Activated CD8-positive, alpha-beta T cell treated with anti-CD3 and anti-CD28 coated beads for 36 hours (primary cell): Measurements from ENCODE around the gene RABGAP1L. TPM values are rescaled to one million over a fixed set of nuclear protein-coding genes. Genes with fewer than 3 reads are reported as not detected.
A peak's percentile ranks its signal among the peaks of the same experiment; 100 is the strongest.

Source experiments
- ATAC-seq: fragments of 200-7000 bp; cut with Tn5 transposase; one replicate; pipeline ENCODE4 v1.10.0; 2021; ENCODE audit warnings: mild to moderate bottlenecking, moderate library complexity
- CTCF ChIA-PET: fragments of 350-600 bp; sonication (Branson Sonifier 250); formaldehyde crosslinking; loops from one replicate; lab custom pipeline; 2021; ENCODE audit warnings: antibody characterized with exemption; lab: Charles Lee
- POLR2A ChIA-PET: fragments of 350-600 bp; sonication (Branson Sonifier 250); formaldehyde crosslinking; loops from one replicate; lab custom pipeline; 2021; ENCODE audit warnings: antibody characterized with exemption; lab: Charles Lee
- DNase-seq: peaks from one replicate; pipeline ENCODE4 v3.0.0-alpha.2; 2020
- H3K27ac Mint-ChIP-seq: one replicate; pipeline ENCODE4 v1.8.0; 2021; ENCODE audit warnings: mild to moderate bottlenecking, mixed read lengths
- H3K27me3 Mint-ChIP-seq: one replicate; pipeline ENCODE4 v1.8.0; 2021; ENCODE audit warnings: mixed read lengths
- H3K36me3 Mint-ChIP-seq: one replicate; pipeline ENCODE4 v1.8.0; 2021; ENCODE audit warnings: low read depth, mixed read lengths
- H3K4me1 Mint-ChIP-seq: one replicate; pipeline ENCODE4 v1.8.0; 2021; ENCODE audit warnings: low read depth, mixed read lengths
- H3K4me3 Mint-ChIP-seq: one replicate; pipeline ENCODE4 v1.8.0; 2021; ENCODE audit warnings: mild to moderate bottlenecking, moderate library complexity, mixed read lengths
- H3K9me3 Mint-ChIP-seq: one replicate; pipeline ENCODE4 v1.8.0; 2021; ENCODE audit warnings: mixed read lengths
- CTCF ChIP-seq: fragments of 200-600 bp; IDR thresholded peaks from one replicate; pipeline ENCODE4 v1.8.0; 2022; ENCODE audit warnings: antibody characterized with exemption, mild to moderate bottlenecking
- intact Hi-C: fragments of 100-400 bp; cut with micrococcal nuclease; formaldehyde crosslinking; loops from one replicate; pipeline ENCODE4 v1.10.0; 2022
- total RNA-seq, 2 experiments: library from RNA; stranded (reverse); gene quantifications; one replicate each; pipeline ENCODE4 v1.2.3, GENCODE V29; 2021

RABGAP1L gene
- total RNA-seq, 2 experiments from 2014 or later, result 26.9 to 29.4 TPM

DNA sequence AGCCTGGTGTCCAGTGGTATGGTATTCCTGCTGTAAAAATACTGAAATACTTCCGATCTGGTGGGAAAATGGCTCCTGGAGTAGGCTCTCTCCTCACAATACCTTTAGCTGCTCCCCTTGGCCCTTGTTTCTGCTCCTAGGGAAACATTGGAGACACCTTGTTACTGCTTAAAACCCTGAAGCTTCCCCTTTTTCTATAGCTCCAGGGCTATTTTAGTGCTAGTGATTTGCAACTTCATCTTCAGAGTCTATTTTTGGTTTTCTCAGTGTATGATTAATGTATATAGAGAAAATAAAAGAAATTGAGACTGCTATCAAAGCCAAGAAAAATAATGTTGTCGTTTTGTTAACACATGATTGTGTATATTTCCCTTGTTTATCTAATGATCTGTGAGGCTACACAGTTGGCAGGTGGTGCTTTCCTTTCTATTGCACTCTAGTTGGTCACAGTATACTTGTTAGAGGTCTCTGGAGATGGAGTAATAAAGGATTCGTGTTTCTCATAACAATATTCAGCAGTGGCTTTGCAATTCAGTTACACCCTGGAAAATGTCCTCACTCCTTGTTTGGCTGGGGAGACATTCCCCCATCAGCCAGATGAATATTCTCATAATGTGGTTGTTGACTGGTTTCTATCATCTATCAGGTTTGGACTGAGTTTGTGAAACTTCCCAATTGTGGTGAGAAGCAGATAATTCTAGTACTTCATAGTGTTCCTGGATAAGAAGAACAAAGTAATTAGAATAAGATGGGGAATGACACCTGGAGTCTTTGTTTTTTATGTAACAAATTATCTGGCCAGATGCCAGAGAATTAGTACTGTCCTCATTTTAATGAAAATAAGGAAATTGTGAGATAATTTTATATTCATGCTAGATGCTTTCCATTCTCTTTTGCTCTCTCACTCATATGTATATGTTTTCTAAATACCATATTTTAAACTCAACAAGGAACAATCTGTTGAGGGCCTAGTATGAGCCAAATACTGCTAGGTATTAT lies 795.6 kb downstream of the RABGAP1L start:
- no peak for TF ChIP-seq CTCF
- Mint-ChIP-seq H3K4me3 (no peak overlapping the region), H3K27me3 (no peaks in the 10 kb centered on the region), H3K9me3 (no peaks in the 10 kb centered on the region), H3K4me1 (peaks cover 27% of the 10 kb centered on the region), H3K36me3 (no peaks in the 10 kb centered on the region), H3K27ac (no peak overlapping the region)
- ATAC-seq (no peak), DNase-seq (no peak)
- intact Hi-C loops, result no loop called here
- ChIA-PET POLR2A (no interaction called here), CTCF (interaction anchor here (1.3 to 1.6 kb wide), 3 partner anchors 12 to 21 kb away, joined by 3 read pairs; no protein-coding TSS in a partner anchor)

DNA sequence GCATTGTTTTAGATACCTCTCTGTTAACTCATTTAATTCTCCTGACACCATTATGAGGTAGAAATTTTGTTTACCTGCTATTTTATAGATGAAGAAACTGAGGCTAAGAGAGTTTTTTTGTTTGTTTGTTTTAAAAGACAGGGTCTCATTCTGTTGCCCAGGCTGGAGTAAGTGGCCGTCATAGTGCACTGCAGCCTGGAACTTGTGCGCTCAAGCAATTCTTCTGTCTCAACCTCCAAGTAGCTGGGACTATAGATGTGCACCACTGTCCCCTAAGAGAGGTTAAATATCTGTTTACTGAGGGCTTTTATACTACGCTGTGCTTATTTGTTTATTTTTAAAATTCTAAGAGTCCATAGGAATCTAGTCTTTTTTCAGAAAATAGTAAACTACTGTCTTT lies 796.8 kb downstream of the RABGAP1L start:
- Mint-ChIP-seq H3K4me3 (no peak overlapping the region), H3K36me3 (no peaks in the 10 kb centered on the region), H3K9me3 (no peaks in the 10 kb centered on the region), H3K4me1 (peaks cover 27% of the 10 kb centered on the region), H3K27ac (no peak overlapping the region), H3K27me3 (no peaks in the 10 kb centered on the region)
- no peak for ATAC-seq
- no peak for TF ChIP-seq CTCF
- intact Hi-C loops, result no loop called here
- no peak for DNase-seq
- ChIA-PET POLR2A (no interaction called here), CTCF (no interaction called here)

GRCh38 chr1:174956976-174957375 lies 797.7 kb downstream of the RABGAP1L start:
- no peak overlapping the region for H3K4me3 Mint-ChIP-seq
- TF ChIP-seq CTCF, result no peak
- DNase-seq (no peak), ATAC-seq (no peak)
- intact Hi-C loops, result no loop called here
- peaks cover 27% of the 10 kb centered on the region for H3K4me1 Mint-ChIP-seq
- no peaks in the 10 kb centered on the region for H3K27me3 Mint-ChIP-seq
- no peaks in the 10 kb centered on the region for H3K9me3 Mint-ChIP-seq
- H3K27ac Mint-ChIP-seq, result no peak overlapping the region
- H3K36me3 Mint-ChIP-seq, result no peaks in the 10 kb centered on the region
- ChIA-PET CTCF (no interaction called here), POLR2A (no interaction called here)

GRCh38 chr1:174957829-174958228 lies 798.5 kb downstream of the RABGAP1L start:
- Mint-ChIP-seq H3K4me3 (peak overlapping the region; percentile 32), H3K27ac (peak overlapping the region; percentile 71), H3K27me3 (no peaks in the 10 kb centered on the region), H3K4me1 (peaks cover 27% of the 10 kb centered on the region), H3K9me3 (no peaks in the 10 kb centered on the region), H3K36me3 (no peaks in the 10 kb centered on the region)
- ATAC-seq (no peak), DNase-seq (no peak)
- intact Hi-C loops, result no loop called here
- ChIA-PET CTCF (interaction anchor here (1.1 kb wide), 1 partner anchor 25 kb away, joined by 4 read pairs; no protein-coding TSS in a partner anchor), POLR2A (interaction anchor here (0.7 kb wide), 1 partner anchor 8 kb away, joined by 4 read pairs; no protein-coding TSS in a partner anchor)
- no peak for TF ChIP-seq CTCF

GRCh38 chr1:174958396-174958795 lies 799.1 kb downstream of the RABGAP1L start:
- Mint-ChIP-seq H3K4me1 (peaks cover 29% of the 10 kb centered on the region), H3K27me3 (no peaks in the 10 kb centered on the region), H3K4me3 (no peak overlapping the region), H3K27ac (peak overlapping the region; percentile 5), H3K9me3 (no peaks in the 10 kb centered on the region), H3K36me3 (no peaks in the 10 kb centered on the region)
- ChIA-PET CTCF (interaction anchor here (1.1 kb wide), 1 partner anchor 25 kb away, joined by 4 read pairs; no protein-coding TSS in a partner anchor), POLR2A (interaction anchor here (0.7 kb wide), 1 partner anchor 22 kb away, joined by 3 read pairs; no protein-coding TSS in a partner anchor)
- ATAC-seq (no peak), DNase-seq (no peak)
- no peak for TF ChIP-seq CTCF
- intact Hi-C loops, result no loop called here
